HepG2 (cell line): ENCODE results near the gene SOAT2. TPM values are rescaled to one million over a fixed set of nuclear protein-coding genes. Genes with fewer than 3 reads are reported as not detected.

Source experiments
- ARID4A ChIP-seq: sonication (generic); formaldehyde crosslinking; IDR thresholded peaks from 2 replicates; pipeline ENCODE4 v1.5.0; 2020; ENCODE audit warnings: mild to moderate bottlenecking, missing genetic modification reagents, borderline replicate concordance
- ATF2 ChIP-seq: sonication (generic); formaldehyde crosslinking; IDR thresholded peaks from 2 replicates; pipeline ENCODE4 v1.4.0; 2020; ENCODE audit warnings: missing genetic modification reagents
- EED ChIP-seq: sonication (generic); formaldehyde crosslinking; IDR thresholded peaks from 2 replicates; pipeline ENCODE4 v1.5.0; 2020; ENCODE audit warnings: mild to moderate bottlenecking, missing genetic modification reagents
- EZH2 ChIP-seq: conservative IDR thresholded peaks from 2 replicates; pipeline ENCODE4 v1.6.1; 2012; ENCODE audit warnings: mild to moderate bottlenecking, low read depth, low read length, moderate library complexity
- HMG20B ChIP-seq: conservative IDR thresholded peaks from 2 replicates; pipeline ENCODE4 v1.6.1; 2016; ENCODE audit warnings: missing genetic modification reagents, missing compliant biosample characterization
- HMGXB3 ChIP-seq: sonication (generic); formaldehyde crosslinking; IDR thresholded peaks from 2 replicates; pipeline ENCODE4 v1.4.0; 2020; ENCODE audit warnings: missing genetic modification reagents, borderline replicate concordance
- HOXA7 ChIP-seq: sonication (generic); formaldehyde crosslinking; IDR thresholded peaks from 2 replicates; pipeline ENCODE4 v1.8.1; 2022; ENCODE audit warnings: mild to moderate bottlenecking, missing genetic modification reagents, moderate library complexity
- TRAFD1 ChIP-seq: sonication (generic); formaldehyde crosslinking; IDR thresholded peaks from 2 replicates; pipeline ENCODE4 v1.5.1; 2020; ENCODE audit warnings: missing genetic modification reagents, mild to moderate bottlenecking, borderline replicate concordance
- ZFP41 ChIP-seq: sonication (generic); formaldehyde crosslinking; IDR thresholded peaks from 2 replicates; pipeline ENCODE4 v1.4.0; 2020; ENCODE audit warnings: mild to moderate bottlenecking, missing genetic modification reagents, borderline replicate concordance
- ZKSCAN8 ChIP-seq: IDR thresholded peaks from 2 replicates; pipeline ENCODE4 v1.6.1; 2016; ENCODE audit warnings: borderline replicate concordance, missing genetic modification reagents, missing compliant biosample characterization
- ZNF570 ChIP-seq: sonication (generic); formaldehyde crosslinking; IDR thresholded peaks from 2 replicates; pipeline ENCODE4 v1.4.0; 2020; ENCODE audit warnings: mild to moderate bottlenecking, missing genetic modification reagents, borderline replicate concordance
- ZNF710 ChIP-seq: sonication (generic); formaldehyde crosslinking; IDR thresholded peaks from 2 replicates; pipeline ENCODE4 v1.5.0; 2020; ENCODE audit warnings: mild to moderate bottlenecking, missing genetic modification reagents, borderline replicate concordance
- polyA plus RNA-seq, 8 experiments: library from polyadenylated mRNA; depleted of rRNA in 3 of 8; stranded (reverse) in 7 of 8; unstranded in 1 of 8; fragments of >200 nt; fragmentation: Illumina TruSeq in 4 of 8; extraction: Trizol in 4 of 8; gene quantifications; 2 replicates each; pipeline versions ENCODE4 v1.2.1 to v1.2.3, GENCODE V29; 2011 to 2016; ENCODE audit warnings: low read depth in 4 of 8, missing spikeins in 1 of 8, mixed read lengths in 1 of 8; ENCODE audit not compliant: insufficient read depth in 1 of 8
- total RNA-seq, 5 experiments: library from RNA; depleted of rRNA; stranded (reverse); fragments of >200 nt; fragmentation: Illumina TruSeq; extraction: Trizol; gene quantifications; 2 replicates each; pipeline ENCODE4 v1.2.3, GENCODE V29; 2016; ENCODE audit warnings: low read depth in 1 of 5

SOAT2 gene
- total and polyA plus RNA-seq, 2 of the 13 experiments (the other 11 are each of a cell fraction or from before 2014, with no cell fraction given): 14.9 to 108 TPM

GRCh38 chr12:53065975-53066931, 37.0 kb upstream of the SOAT2 start (continued):
- TF ChIP-seq ZNF710 (CRISPR knock-in tag) (0 out of 2 replicates have a peak, but pooled peaks have one; percentile 25), ZNF570 (CRISPR knock-in tag) (no peak), ARID4A (CRISPR knock-in tag) (peak; percentile 45), EZH2 (no peak), HOXA7 (CRISPR knock-in tag) (no peak), ZKSCAN8 (CRISPR knock-in tag) (no peak), HMG20B (CRISPR knock-in tag) (no peak), ATF2 (peak; percentile 40; the same call in 1 of the 2 replicates), HMGXB3 (CRISPR knock-in tag) (no peak), TRAFD1 (CRISPR knock-in tag) (peak; percentile 52; the same call in 1 of the 2 replicates), ZFP41 (CRISPR knock-in tag) (peak; percentile 40; the same call in 1 of the 2 replicates), EED (no peak)
